Measurements from ENCODE around the gene PHACTR1. TPM values are rescaled to one million over a fixed set of nuclear protein-coding genes. Genes with fewer than 3 reads are reported as not detected.

Gene PHACTR1
- total and polyA plus RNA-seq, 4 donors = 0.31 to 1.5 (median 0.79) TPM

DNA sequence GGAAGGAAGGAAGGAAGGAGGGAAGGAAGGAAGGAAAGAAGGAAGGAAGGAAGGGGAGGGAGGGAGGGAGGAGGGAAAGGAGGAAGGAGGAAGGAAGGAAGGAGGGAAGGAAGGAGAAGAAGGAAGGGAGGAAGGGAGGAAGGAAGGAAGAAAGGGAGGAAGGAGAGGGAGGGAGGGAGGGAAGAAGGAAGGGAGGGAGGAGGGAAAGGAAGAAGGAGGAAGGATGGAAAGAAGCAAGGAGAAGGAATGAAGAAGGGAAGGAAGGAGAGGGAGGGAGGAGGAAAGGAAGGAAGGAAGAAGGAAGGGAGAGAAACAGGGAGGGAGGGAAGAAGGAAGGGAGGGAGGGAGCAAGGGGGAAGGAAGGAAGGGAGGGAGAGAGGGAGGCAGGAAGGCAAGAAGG is 204.9 kb downstream of the PHACTR1 start:
- no peaks in the 10 kb centered on the region for H3K36me3 ChIP-seq (ENCODE audit: control insufficient read depth in 4 of 4, insufficient read depth in 3 of 4, low read depth in 1 of 4, low read length in 3 of 4)
- no peaks in the 10 kb centered on the region for H3K4me1 ChIP-seq (ENCODE audit: control insufficient read depth in 4 of 4, insufficient read depth in 4 of 4, low read length in 3 of 4)
- TF ChIP-seq, protein P1, sequence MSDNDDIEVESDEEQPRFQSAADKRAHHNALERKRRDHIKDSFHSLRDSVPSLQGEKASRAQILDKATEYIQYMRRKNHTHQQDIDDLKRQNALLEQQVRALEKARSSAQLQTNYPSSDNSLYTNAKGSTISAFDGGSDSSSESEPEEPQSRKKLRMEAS (IDR thresholded peaks at IDR 0.05) = no peak
- TF ChIP-seq, protein P2, sequence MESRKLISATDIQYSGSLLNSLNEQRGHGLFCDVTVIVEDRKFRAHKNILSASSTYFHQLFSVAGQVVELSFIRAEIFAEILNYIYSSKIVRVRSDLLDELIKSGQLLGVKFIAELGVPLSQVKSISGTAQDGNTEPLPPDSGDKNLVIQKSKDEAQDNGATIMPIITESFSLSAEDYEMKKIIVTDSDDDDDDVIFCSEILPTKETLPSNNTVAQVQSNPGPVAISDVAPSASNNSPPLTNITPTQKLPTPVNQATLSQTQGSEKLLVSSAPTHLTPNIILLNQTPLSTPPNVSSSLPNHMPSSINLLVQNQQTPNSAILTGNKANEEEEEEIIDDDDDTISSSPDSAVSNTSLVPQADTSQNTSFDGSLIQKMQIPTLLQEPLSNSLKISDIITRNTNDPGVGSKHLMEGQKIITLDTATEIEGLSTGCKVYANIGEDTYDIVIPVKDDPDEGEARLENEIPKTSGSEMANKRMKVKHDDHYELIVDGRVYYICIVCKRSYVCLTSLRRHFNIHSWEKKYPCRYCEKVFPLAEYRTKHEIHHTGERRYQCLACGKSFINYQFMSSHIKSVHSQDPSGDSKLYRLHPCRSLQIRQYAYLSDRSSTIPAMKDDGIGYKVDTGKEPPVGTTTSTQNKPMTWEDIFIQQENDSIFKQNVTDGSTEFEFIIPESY (IDR thresholded peaks at IDR 0.05) = no peak
- TF ChIP-seq, protein P3, sequence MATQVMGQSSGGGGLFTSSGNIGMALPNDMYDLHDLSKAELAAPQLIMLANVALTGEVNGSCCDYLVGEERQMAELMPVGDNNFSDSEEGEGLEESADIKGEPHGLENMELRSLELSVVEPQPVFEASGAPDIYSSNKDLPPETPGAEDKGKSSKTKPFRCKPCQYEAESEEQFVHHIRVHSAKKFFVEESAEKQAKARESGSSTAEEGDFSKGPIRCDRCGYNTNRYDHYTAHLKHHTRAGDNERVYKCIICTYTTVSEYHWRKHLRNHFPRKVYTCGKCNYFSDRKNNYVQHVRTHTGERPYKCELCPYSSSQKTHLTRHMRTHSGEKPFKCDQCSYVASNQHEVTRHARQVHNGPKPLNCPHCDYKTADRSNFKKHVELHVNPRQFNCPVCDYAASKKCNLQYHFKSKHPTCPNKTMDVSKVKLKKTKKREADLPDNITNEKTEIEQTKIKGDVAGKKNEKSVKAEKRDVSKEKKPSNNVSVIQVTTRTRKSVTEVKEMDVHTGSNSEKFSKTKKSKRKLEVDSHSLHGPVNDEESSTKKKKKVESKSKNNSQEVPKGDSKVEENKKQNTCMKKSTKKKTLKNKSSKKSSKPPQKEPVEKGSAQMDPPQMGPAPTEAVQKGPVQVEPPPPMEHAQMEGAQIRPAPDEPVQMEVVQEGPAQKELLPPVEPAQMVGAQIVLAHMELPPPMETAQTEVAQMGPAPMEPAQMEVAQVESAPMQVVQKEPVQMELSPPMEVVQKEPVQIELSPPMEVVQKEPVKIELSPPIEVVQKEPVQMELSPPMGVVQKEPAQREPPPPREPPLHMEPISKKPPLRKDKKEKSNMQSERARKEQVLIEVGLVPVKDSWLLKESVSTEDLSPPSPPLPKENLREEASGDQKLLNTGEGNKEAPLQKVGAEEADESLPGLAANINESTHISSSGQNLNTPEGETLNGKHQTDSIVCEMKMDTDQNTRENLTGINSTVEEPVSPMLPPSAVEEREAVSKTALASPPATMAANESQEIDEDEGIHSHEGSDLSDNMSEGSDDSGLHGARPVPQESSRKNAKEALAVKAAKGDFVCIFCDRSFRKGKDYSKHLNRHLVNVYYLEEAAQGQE (IDR thresholded peaks at IDR 0.05) = no peak
- no peak for TF ChIP-seq HNF4G (IDR thresholded peaks at IDR 0.05)
- TF ChIP-seq, protein P4, sequence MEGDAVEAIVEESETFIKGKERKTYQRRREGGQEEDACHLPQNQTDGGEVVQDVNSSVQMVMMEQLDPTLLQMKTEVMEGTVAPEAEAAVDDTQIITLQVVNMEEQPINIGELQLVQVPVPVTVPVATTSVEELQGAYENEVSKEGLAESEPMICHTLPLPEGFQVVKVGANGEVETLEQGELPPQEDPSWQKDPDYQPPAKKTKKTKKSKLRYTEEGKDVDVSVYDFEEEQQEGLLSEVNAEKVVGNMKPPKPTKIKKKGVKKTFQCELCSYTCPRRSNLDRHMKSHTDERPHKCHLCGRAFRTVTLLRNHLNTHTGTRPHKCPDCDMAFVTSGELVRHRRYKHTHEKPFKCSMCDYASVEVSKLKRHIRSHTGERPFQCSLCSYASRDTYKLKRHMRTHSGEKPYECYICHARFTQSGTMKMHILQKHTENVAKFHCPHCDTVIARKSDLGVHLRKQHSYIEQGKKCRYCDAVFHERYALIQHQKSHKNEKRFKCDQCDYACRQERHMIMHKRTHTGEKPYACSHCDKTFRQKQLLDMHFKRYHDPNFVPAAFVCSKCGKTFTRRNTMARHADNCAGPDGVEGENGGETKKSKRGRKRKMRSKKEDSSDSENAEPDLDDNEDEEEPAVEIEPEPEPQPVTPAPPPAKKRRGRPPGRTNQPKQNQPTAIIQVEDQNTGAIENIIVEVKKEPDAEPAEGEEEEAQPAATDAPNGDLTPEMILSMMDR (IDR thresholded peaks at IDR 0.05; ENCODE audit: low read depth, low read length, missing input control) = no peak
- TF ChIP-seq FOXA2 (IDR thresholded peaks at IDR 0.05) = no peak
- TF ChIP-seq NR2F2 (IDR thresholded peaks at IDR 0.05) = no peak
- TF ChIP-seq, protein P5, sequence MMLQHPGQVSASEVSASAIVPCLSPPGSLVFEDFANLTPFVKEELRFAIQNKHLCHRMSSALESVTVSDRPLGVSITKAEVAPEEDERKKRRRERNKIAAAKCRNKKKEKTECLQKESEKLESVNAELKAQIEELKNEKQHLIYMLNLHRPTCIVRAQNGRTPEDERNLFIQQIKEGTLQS (IDR thresholded peaks at IDR 0.05) = no peak
- TF ChIP-seq JUND (IDR thresholded peaks at IDR 0.05) = no peak
- TF ChIP-seq HNF4A (conservative IDR thresholded peaks at IDR 0.05) = no peak
- TF ChIP-seq EGR1 (IDR thresholded peaks at IDR 0.05; ENCODE audit: low read depth in 2 of 2) = no peak
- no peak for TF ChIP-seq TAF1 (conservative IDR thresholded peaks at IDR 0.05)
- TF ChIP-seq GABPA (IDR thresholded peaks at IDR 0.05 in 1 of 2, conservative IDR thresholded peaks at IDR 0.05 in 1 of 2) = no peak
- TF ChIP-seq YY1 (IDR thresholded peaks at IDR 0.05) = no peak
- TF ChIP-seq FOXA1 (IDR thresholded peaks at IDR 0.05) = no peak
- no peak overlapping the region for H3K27ac ChIP-seq (ENCODE audit: low read depth in 1 of 2, low read length in 2 of 2)
- H3K27me3 ChIP-seq (ENCODE audit: control insufficient read depth in 4 of 4, insufficient read depth in 4 of 4, low read length in 3 of 4) = peaks cover 0 to 2% (median 0%) of the 10 kb centered on the region in 4 donors
- DNase-seq (ENCODE audit: low spot score) = no peak
- H3K4me3 ChIP-seq (ENCODE audit: low read depth in 1 of 3, low read length in 3 of 3) = no peak overlapping the region
- no peaks in the 10 kb centered on the region for H3K9me3 ChIP-seq (ENCODE audit: control insufficient read depth in 4 of 4, low read length in 3 of 4)
- H3K9ac ChIP-seq (ENCODE audit: low read depth in 1 of 2, low read length in 2 of 2) = no peak overlapping the region

DNA sequence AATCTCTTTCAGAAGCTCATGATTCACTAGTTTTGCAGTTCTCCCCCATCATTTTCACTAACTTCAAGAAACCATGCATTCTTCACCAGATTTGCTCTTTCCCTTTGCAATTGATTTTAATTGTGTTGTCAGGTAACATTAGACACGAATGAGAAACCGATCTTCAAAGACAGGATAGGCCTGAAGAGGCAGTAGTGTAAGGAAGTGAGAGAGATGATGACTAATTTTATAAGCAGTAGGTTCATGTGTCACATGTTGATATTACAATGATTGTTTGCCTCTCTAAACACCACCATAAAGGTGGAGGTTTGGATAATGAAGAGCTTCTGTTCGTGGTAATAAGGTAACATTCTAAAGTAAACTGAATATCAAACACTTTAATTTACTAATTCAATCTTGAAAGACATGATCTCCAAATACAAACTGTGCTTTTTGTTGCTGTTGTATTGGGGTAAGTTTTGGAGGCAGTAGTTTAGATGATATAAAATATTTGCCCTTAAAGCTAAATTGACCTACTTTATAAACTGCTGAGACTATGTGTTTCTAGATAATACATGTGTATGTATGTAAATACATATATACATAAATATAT is 207.2 kb downstream of the PHACTR1 start:
- Histone ChIP-seq H3K9me3 (ENCODE audit: control insufficient read depth in 4 of 4, low read length in 3 of 4) (no peaks in the 10 kb centered on the region), H3K36me3 (ENCODE audit: control insufficient read depth in 4 of 4, insufficient read depth in 3 of 4, low read depth in 1 of 4, low read length in 3 of 4) (no peaks in the 10 kb centered on the region), H3K4me1 (ENCODE audit: control insufficient read depth in 4 of 4, insufficient read depth in 4 of 4, low read length in 3 of 4) (no peaks in the 10 kb centered on the region), H3K27me3 (ENCODE audit: control insufficient read depth in 4 of 4, insufficient read depth in 4 of 4, low read length in 3 of 4) (peaks cover 0 to 5% (median 0%) of the 10 kb centered on the region in 4 donors), H3K4me3 (ENCODE audit: low read depth in 1 of 3, low read length in 3 of 3) (no peak overlapping the region), H3K27ac (ENCODE audit: low read depth in 1 of 2, low read length in 2 of 2) (no peak overlapping the region), H3K9ac (ENCODE audit: low read depth in 1 of 2, low read length in 2 of 2) (no peak overlapping the region)
- 62% methylated on average over 3 of the region's 3 CpGs for whole genome bisulfite sequencing
- no peak for DNase-seq (ENCODE audit: low spot score)
- TF ChIP-seq EGR1 (IDR thresholded peaks at IDR 0.05; ENCODE audit: low read depth in 2 of 2) = no peak
- no peak for TF ChIP-seq FOXA1 (IDR thresholded peaks at IDR 0.05)
- TF ChIP-seq, protein P4 (IDR thresholded peaks at IDR 0.05; ENCODE audit: low read depth, low read length, missing input control) = no peak
- TF ChIP-seq HNF4A (conservative IDR thresholded peaks at IDR 0.05) = no peak
- TF ChIP-seq TAF1 (conservative IDR thresholded peaks at IDR 0.05) = no peak
- no peak for TF ChIP-seq SP1 (IDR thresholded peaks at IDR 0.05)
- TF ChIP-seq JUND (IDR thresholded peaks at IDR 0.05) = no peak
- no peak for TF ChIP-seq RAD21 (IDR thresholded peaks at IDR 0.05)
- no peak for TF ChIP-seq GABPA (IDR thresholded peaks at IDR 0.05 in 1 of 2, conservative IDR thresholded peaks at IDR 0.05 in 1 of 2)
- TF ChIP-seq NR2F2 (IDR thresholded peaks at IDR 0.05) = no peak
- TF ChIP-seq FOXA2 (IDR thresholded peaks at IDR 0.05) = no peak
- TF ChIP-seq RXRA (IDR thresholded peaks at IDR 0.05) = no peak
- TF ChIP-seq, protein P2 (IDR thresholded peaks at IDR 0.05) = no peak
- TF ChIP-seq, protein P1 (IDR thresholded peaks at IDR 0.05) = no peak
- no peak for TF ChIP-seq YY1 (IDR thresholded peaks at IDR 0.05)
- no peak for TF ChIP-seq HNF4G (IDR thresholded peaks at IDR 0.05)

Measured in liver (tissue), 9 donors.